ENCODE results near the gene USP24. TPM values are rescaled to one million over a fixed set of nuclear protein-coding genes. Genes with fewer than 3 reads are reported as not detected.

USP24 gene
- polyA plus RNA-seq, 1 experiment = 20.9 TPM

DNA sequence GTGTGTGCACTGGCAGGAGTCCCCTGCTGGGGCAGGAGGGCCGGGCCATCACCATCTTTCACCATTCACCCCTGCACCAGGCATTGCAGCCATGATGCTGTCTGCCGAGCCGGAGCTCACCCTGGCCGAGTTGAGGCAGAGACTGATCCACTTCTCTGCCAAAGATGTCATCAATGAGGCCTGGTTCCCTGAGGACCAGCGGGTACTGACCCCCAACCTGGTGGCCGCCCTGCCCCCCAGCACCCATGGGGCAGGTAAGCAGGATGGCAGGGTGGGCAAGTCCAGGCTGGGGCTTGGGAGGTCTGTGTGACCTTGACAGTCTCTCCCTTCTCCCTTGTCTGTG, 157.2 kb downstream of the USP24 start:
- Histone ChIP-seq H3K4me3 (ENCODE audit: low read depth, low read length) (no peak overlapping the region), H3K27me3 (ENCODE audit: control insufficient read depth, insufficient read depth, low read length) (peaks cover 5% of the 10 kb centered on the region), H3K27ac (ENCODE audit: low read depth, low read length) (no peak overlapping the region), H3K9me3 (ENCODE audit: control insufficient read depth, insufficient read depth, low read length) (no peaks in the 10 kb centered on the region; the same call in 1 of the 2 replicates)
- ChIA-PET CTCF (interaction anchor here (1.4 kb wide), 1 partner anchor 113 kb away, joined by 3 read pairs; no protein-coding TSS in a partner anchor), POLR2A (no interaction called here)
- TF ChIP-seq, protein P1, sequence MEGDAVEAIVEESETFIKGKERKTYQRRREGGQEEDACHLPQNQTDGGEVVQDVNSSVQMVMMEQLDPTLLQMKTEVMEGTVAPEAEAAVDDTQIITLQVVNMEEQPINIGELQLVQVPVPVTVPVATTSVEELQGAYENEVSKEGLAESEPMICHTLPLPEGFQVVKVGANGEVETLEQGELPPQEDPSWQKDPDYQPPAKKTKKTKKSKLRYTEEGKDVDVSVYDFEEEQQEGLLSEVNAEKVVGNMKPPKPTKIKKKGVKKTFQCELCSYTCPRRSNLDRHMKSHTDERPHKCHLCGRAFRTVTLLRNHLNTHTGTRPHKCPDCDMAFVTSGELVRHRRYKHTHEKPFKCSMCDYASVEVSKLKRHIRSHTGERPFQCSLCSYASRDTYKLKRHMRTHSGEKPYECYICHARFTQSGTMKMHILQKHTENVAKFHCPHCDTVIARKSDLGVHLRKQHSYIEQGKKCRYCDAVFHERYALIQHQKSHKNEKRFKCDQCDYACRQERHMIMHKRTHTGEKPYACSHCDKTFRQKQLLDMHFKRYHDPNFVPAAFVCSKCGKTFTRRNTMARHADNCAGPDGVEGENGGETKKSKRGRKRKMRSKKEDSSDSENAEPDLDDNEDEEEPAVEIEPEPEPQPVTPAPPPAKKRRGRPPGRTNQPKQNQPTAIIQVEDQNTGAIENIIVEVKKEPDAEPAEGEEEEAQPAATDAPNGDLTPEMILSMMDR (IDR thresholded peaks at IDR 0.05; ENCODE audit: low read depth, low read length) = no peak
- DNase-seq (ENCODE audit: low read depth, low spot score) = no peak

DNA sequence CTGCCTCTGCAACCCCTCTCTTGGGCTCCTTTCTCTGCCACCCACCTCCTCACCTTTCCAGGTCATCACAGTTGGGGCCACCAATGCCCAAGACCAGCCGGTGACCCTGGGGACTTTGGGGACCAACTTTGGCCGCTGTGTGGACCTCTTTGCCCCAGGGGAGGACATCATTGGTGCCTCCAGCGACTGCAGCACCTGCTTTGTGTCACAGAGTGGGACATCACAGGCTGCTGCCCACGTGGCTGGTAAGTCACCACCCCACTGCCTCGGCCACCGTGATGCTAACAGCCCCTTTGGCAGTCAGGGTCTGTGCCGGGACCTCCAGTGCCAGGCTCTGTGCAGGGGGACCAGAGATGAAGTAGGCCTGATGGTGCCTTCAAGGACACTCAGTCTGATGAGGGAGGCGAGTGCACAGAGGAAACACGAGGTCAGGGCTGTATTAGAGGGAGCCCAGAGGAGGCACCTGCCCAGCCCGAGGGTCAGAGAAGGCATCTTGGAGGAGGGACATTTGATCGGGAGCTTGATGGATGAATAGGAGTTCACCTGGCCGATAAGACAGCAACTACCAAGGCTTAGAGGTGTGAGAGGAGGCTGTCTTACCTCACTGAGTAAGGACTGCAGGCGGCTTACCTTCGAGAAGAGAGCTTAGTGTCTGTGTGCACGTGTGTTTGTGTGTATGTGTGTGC, 157.8 kb downstream of the USP24 start:
- DNase-seq (ENCODE audit: low read depth, low spot score) = no peak
- H3K9me3 ChIP-seq (ENCODE audit: control insufficient read depth, insufficient read depth, low read length) = no peaks in the 10 kb centered on the region; the same call in 1 of the 2 replicates
- TF ChIP-seq, protein P1 (IDR thresholded peaks at IDR 0.05; ENCODE audit: low read depth, low read length) = no peak
- H3K27ac ChIP-seq (ENCODE audit: low read depth, low read length) = no peak overlapping the region
- POLR2A ChIA-PET = no interaction called here
- H3K27me3 ChIP-seq (ENCODE audit: control insufficient read depth, insufficient read depth, low read length) = peaks cover 5% of the 10 kb centered on the region
- H3K4me3 ChIP-seq (ENCODE audit: low read depth, low read length) = no peak overlapping the region
- CTCF ChIA-PET = no interaction called here

DNA sequence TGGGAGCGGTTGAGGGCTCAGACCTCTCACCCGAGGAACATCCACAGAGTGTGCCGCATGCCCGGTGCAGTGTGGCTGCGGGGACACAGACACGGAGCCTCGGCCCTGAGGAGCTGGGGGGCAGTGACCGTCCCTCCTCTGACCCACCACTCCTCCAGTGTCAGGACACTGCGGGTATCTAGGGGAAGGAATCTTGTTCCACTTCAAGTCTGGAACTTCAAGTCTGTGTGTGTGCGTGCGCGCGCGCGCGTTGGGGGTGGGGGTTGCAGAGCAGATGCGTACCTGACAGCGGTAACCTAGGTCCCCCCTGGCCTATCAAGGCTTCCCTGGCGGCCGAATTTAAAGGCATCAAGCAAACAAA, 158.6 kb downstream of the USP24 start:
- no peak overlapping the region for H3K27ac ChIP-seq (ENCODE audit: low read depth, low read length)
- TF ChIP-seq, protein P1 (IDR thresholded peaks at IDR 0.05; ENCODE audit: low read depth, low read length) = no peak
- no peaks in the 10 kb centered on the region; the same call in 1 of the 2 replicates for H3K9me3 ChIP-seq (ENCODE audit: control insufficient read depth, insufficient read depth, low read length)
- peaks cover 5% of the 10 kb centered on the region for H3K27me3 ChIP-seq (ENCODE audit: control insufficient read depth, insufficient read depth, low read length)
- no peak for DNase-seq (ENCODE audit: low read depth, low spot score)
- CTCF ChIA-PET = no interaction called here
- H3K4me3 ChIP-seq (ENCODE audit: low read depth, low read length) = no peak overlapping the region
- POLR2A ChIA-PET = no interaction called here

DNA sequence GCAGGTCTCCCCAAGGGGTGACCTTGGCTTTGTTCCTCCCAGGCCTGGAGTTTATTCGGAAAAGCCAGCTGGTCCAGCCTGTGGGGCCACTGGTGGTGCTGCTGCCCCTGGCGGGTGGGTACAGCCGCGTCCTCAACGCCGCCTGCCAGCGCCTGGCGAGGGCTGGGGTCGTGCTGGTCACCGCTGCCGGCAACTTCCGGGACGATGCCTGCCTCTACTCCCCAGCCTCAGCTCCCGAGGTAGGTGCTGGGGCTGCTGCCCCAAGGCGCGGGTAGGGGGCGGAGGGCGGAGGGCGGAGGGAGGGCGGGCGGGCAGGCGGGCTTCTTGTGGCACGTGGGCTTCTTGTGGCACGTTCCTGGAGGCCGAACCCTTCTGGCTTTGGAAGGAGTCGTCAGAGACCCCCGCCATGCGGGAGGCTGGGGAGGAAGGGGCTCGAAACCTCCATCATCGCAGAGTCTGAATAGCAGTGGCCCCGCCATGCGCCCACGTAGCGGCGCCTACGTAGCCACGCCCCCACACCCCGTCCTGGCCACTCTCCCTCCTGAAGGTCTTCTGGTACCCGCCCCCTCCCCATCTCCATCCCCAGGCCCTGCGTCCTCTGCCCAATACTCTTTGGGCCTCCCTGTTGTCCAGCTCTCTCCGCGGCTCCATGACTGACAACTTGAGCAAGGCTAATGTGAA, 159.1 kb downstream of the USP24 start:
- no peak overlapping the region for H3K4me3 ChIP-seq (ENCODE audit: low read depth, low read length)
- peaks cover 7% of the 10 kb centered on the region for H3K27me3 ChIP-seq (ENCODE audit: control insufficient read depth, insufficient read depth, low read length)
- no peak for DNase-seq (ENCODE audit: low read depth, low spot score)
- POLR2A ChIA-PET = no interaction called here
- TF ChIP-seq, protein P1 (IDR thresholded peaks at IDR 0.05; ENCODE audit: low read depth, low read length) = no peak
- CTCF ChIA-PET = no interaction called here
- H3K27ac ChIP-seq (ENCODE audit: low read depth, low read length) = no peak overlapping the region
- no peaks in the 10 kb centered on the region; the same call in 1 of the 2 replicates for H3K9me3 ChIP-seq (ENCODE audit: control insufficient read depth, insufficient read depth, low read length)

DNA sequence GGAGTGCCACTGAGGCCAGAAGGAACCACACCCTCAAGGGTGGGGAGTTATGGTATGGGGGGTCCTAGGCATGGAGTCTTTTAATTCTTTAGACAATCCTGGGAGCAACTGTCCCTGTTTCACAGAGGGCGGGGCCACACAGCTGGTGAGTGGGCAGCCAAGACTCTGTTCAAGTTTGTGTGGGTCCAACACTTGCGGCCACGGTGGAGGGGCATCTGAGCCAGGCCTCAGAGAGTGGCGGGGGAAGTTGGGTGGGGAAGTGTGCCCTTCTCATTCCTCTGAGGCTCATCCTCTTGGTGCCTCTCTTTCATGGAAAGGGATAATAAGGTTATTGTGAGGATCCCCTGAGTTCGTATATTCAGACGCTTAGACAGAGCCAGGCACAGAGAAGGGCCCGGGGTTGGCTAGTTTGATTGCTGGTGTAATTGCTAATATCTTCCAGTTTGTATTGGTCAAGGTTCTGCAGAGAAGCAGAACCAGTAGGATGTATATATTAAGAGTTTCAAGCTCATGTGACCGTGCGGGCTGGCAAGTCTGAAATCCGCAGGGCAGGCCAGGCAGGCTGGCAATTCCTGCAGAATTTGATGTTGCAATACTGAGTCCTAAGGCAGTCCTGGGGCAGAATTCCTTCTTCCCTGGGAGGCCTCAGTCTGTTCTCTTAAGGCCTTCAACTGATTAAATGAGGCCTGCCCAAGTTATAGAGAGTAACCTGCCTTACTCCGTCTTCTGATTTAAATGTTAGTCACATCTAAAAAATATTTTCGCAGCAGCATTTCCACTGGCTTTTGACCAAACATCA, 159.9 kb downstream of the USP24 start:
- CTCF ChIA-PET = no interaction called here
- no peak overlapping the region for H3K27ac ChIP-seq (ENCODE audit: low read depth, low read length)

More for the DNA sequence above, 159.9 kb downstream of the USP24 start:
- H3K9me3 ChIP-seq (ENCODE audit: control insufficient read depth, insufficient read depth, low read length) = no peaks in the 10 kb centered on the region; the same call in 1 of the 2 replicates
- H3K4me3 ChIP-seq (ENCODE audit: low read depth, low read length) = no peak overlapping the region
- POLR2A ChIA-PET = no interaction called here
- TF ChIP-seq, protein P1 (IDR thresholded peaks at IDR 0.05; ENCODE audit: low read depth, low read length) = no peak
- peaks cover 8% of the 10 kb centered on the region for H3K27me3 ChIP-seq (ENCODE audit: control insufficient read depth, insufficient read depth, low read length)
- DNase-seq (ENCODE audit: low read depth, low spot score) = no peak
